GM21526 (cell line): ENCODE measurements around the gene MLN.

Experiments
- ATAC-seq: cut with Tn5 transposase; IDR thresholded peaks from one replicate; pipeline ENCODE4 v1.9.1; 2021; ENCODE audit warnings: moderate library complexity; ENCODE audit not compliant: unreplicated experiment, low FRiP score

The MLN gene

GRCh38 chr6:33776186-33776585 lies 27.6 kb downstream of the MLN start:
- no peak for ATAC-seq

GRCh38 chr6:33774774-33775173 lies 29.0 kb downstream of the MLN start:
- ATAC-seq, result no peak

- no peak for ATAC-seq
Measured at GRCh38 chr6:33772902-33773472, 30.8 kb downstream of the MLN start.

- ATAC-seq, result no peak
Measured at GRCh38 chr6:33772082-33772830, 31.5 kb downstream of the MLN start.

GRCh38 chr6:33771146-33772081 lies 32.4 kb downstream of the MLN start:
- no peak for ATAC-seq

GRCh38 chr6:33770833-33771145 lies 33.0 kb downstream of the MLN start:
- ATAC-seq, result no peak

- no peak for ATAC-seq
Measured at GRCh38 chr6:33770124-33770832, 33.5 kb downstream of the MLN start.

GRCh38 chr6:33769248-33769821 lies 34.5 kb downstream of the MLN start:
- no peak for ATAC-seq

- no peak for ATAC-seq
Measured at GRCh38 chr6:33768644-33769120, 35.1 kb downstream of the MLN start.

GRCh38 chr6:33766921-33767907 lies 36.6 kb downstream of the MLN start:
- ATAC-seq, result no peak

- ATAC-seq, result no peak
Measured at GRCh38 chr6:33765368-33765767, 38.4 kb downstream of the MLN start.

GRCh38 chr6:33764036-33764435 lies 39.8 kb downstream of the MLN start:
- no peak for ATAC-seq

- ATAC-seq, result no peak
Measured at GRCh38 chr6:33763483-33763882, 40.3 kb downstream of the MLN start.

GRCh38 chr6:33762713-33763112 lies 41.1 kb downstream of the MLN start:
- no peak for ATAC-seq

- ATAC-seq, result no peak
Measured at GRCh38 chr6:33761922-33762629, 41.7 kb downstream of the MLN start.

GRCh38 chr6:33761581-33761921 lies 42.3 kb downstream of the MLN start:
- no peak for ATAC-seq

- no peak for ATAC-seq
Measured at GRCh38 chr6:33759887-33760629, 43.7 kb downstream of the MLN start.

- ATAC-seq, result no peak
Measured at GRCh38 chr6:33758815-33759216, 45.0 kb downstream of the MLN start.
